Fibroblast of lung (primary cell): ENCODE results near the gene RNF5.

ENCODE experiments used
- EZH2 ChIP-seq: IDR thresholded peaks from 2 replicates; pipeline ENCODE4 v1.5.1; 2012; ENCODE audit warnings: low read length, control low read depth, mild to moderate bottlenecking; ENCODE audit errors: missing control alignments
- TF ChIP-seq, protein P1 (sequence below), 2 donors: IDR thresholded peaks in 1 of 2; conservative IDR thresholded peaks in 1 of 2; 1 replicate in 1 of 2; 2 replicates in 1 of 2; pipeline ENCODE4 v1.5.1; 2011 to 2012; ENCODE audit warnings: low read length in 2 of 2, control low read depth in 1 of 2, inconsistent platforms in 1 of 2, low read depth in 1 of 2, mild to moderate bottlenecking in 1 of 2

GRCh38 chr6:32214126-32214525, 35.9 kb downstream of the RNF5 start:
- TF ChIP-seq, protein P1, sequence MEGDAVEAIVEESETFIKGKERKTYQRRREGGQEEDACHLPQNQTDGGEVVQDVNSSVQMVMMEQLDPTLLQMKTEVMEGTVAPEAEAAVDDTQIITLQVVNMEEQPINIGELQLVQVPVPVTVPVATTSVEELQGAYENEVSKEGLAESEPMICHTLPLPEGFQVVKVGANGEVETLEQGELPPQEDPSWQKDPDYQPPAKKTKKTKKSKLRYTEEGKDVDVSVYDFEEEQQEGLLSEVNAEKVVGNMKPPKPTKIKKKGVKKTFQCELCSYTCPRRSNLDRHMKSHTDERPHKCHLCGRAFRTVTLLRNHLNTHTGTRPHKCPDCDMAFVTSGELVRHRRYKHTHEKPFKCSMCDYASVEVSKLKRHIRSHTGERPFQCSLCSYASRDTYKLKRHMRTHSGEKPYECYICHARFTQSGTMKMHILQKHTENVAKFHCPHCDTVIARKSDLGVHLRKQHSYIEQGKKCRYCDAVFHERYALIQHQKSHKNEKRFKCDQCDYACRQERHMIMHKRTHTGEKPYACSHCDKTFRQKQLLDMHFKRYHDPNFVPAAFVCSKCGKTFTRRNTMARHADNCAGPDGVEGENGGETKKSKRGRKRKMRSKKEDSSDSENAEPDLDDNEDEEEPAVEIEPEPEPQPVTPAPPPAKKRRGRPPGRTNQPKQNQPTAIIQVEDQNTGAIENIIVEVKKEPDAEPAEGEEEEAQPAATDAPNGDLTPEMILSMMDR (conservative IDR thresholded peaks at IDR 0.05 in 1 of 2, IDR thresholded peaks at IDR 0.05 in 1 of 2; ENCODE audit: low read depth in 1 of 2, low read length in 2 of 2): no peak
- no peak for TF ChIP-seq EZH2
